SK-N-MC (cell line): Measurements from ENCODE around the gene ARHGEF2.
A peak's percentile ranks its signal among the peaks of the same experiment; 100 is the strongest.
"Not testable (repeated sequence)": the region's sequence is repeated elsewhere in the genome, so short reads cannot be mapped to it uniquely, and the experiment has no call there.

Source experiments
- DNase-seq: peaks from one replicate; pipeline ENCODE4 v3.0.0-alpha.2; 2011; ENCODE audit warnings: low read depth, low spot score
- H3K27ac ChIP-seq: fragments of 200-600 bp; sonication (generic); 2 replicates; pipeline ENCODE4 v1.5.1; 2016; ENCODE audit warnings: mixed run types
- H3K36me3 ChIP-seq: fragments of 200-600 bp; sonication (generic); 2 replicates; pipeline ENCODE4 v1.6.1; 2017; ENCODE audit warnings: antibody characterized with exemption, low read length, mixed read lengths; ENCODE audit not compliant: insufficient read depth
- H3K4me3 ChIP-seq: fragments of 200-600 bp; sonication (generic); 2 replicates; pipeline ENCODE4 v1.5.1; 2016
- H3K9ac ChIP-seq: fragments of 200-600 bp; sonication (generic); 2 replicates; pipeline ENCODE4 v1.8.0; 2017; ENCODE audit warnings: mixed run types, mixed read lengths; ENCODE audit not compliant: insufficient read length
- H3K9me3 ChIP-seq: fragments of 200-600 bp; sonication (generic); 2 replicates; pipeline ENCODE4 v1.6.1; 2017; ENCODE audit warnings: low read depth, mild to moderate bottlenecking, antibody characterized with exemption, low read length, moderate library complexity, mixed read lengths
- EZH2 ChIP-seq: fragments of 200-600 bp; sonication (generic); IDR thresholded peaks from one replicate; pipeline ENCODE4 v1.6.1; 2017; ENCODE audit warnings: antibody characterized with exemption
- FOXP2 ChIP-seq: optimal IDR thresholded peaks from 2 replicates; pipeline ENCODE3; 2011; ENCODE audit warnings: mild to moderate bottlenecking, moderate library complexity; ENCODE audit not compliant: insufficient read depth; ENCODE audit errors: extremely low read length, control extremely low read depth
- POLR2AphosphoS5 ChIP-seq: IDR thresholded peaks from 2 replicates; pipeline ENCODE4 v1.6.1; 2012; ENCODE audit warnings: mild to moderate bottlenecking, low read depth, low read length, borderline replicate concordance

Gene ARHGEF2

DNA sequence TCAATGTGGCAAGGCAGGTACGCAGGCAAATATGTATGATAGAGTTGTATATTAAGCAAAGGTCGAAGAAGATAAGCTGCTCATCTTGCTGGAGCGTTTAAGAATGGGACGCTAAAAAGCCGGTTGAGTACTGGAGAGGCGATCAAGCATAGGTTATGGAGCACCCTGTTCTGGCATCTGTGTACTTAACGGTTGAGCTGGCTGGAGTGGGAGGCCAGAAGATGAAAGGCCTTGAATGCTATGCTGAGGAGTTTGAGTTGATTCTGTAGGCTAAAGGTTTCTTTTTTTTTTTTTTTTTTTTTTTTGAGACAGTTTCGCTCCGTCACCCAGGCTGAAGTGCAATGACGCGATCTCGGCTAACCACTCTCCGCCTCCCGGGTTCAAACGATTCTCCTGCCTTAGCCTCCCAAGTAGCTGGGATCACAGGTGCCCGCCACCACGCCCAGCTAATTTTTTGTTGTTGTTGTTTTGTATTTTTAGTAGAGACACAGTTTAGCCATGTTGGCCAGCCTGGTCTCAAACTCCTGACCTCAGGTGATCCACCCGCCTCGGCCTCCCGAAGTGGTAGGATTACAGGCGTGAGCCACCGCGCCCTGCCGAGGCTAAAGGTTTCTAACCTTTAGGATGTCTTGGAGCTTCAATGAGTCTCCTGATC, 43.3 kb downstream of the ARHGEF2 start:
- no peaks in the 10 kb centered on the region for H3K9me3 ChIP-seq
- H3K4me3 ChIP-seq = peak overlapping the region; percentile 82
- TF ChIP-seq EZH2 (no peak), FOXP2 (no peak), POLR2AphosphoS5 (no peak)
- H3K27ac ChIP-seq = peak overlapping the region; percentile 97
- H3K36me3 ChIP-seq = peaks cover 37% of the 10 kb centered on the region
- peak overlapping the region; percentile 93 for H3K9ac ChIP-seq
- no peak for DNase-seq

DNA sequence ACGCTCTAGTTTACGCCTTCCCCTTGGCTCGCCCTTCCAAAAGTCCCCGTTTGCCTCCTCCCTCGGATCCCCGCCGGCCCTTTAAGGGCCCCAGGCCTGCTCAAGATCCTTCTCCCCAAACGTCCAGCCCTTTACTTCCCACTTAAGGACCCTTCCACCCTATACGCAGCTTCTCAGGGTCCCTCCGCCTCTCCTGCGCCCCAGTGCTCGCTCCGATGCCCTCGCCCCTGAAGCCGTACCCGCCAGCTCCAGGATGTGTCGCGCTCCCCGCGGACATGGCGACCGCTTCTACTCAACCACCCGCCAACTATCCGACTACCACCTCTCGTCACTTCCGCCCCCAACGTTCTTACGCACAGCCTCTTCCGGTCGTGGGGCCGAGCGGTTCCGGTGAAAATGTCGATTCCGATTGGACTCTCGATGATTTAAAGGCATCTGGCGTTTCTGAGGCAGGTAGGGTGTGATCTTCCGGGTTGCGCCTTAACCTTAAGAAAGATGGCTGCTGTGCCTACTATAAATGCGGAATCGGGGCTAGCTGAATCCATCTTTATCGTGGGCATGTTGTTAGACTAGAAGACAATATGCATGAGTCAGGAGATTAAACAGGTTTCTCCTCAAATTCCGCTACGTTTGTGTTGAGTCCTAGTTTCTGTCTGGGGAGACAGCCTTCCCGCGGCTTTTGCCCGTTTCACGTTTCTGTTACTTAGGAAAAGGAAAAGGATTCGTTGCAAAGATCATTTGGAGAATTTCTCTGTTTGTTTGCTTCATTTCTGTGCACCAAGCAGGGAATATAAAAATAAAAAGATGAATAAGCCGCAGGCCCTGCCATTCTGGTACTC, 44.0 kb downstream of the ARHGEF2 start, which contains the start of gene KHDC4:
TSS of gene KHDC4 (minus strand) at position 317 of the 839 bp plus-strand sequence. CDS start at position 277, 40 bp downstream.
- DNase-seq = peak; percentile 98
- Histone ChIP-seq H3K36me3 (peaks cover 43% of the 10 kb centered on the region), H3K4me3 (peak within 1 kb of the TSS; percentile 82), H3K9ac (peak within 1 kb of the TSS; percentile 93), H3K27ac (peak within 1 kb of the TSS; percentile 97), H3K9me3 (no peaks in the 10 kb centered on the region)
- TF ChIP-seq EZH2 = no peak
- TF ChIP-seq POLR2AphosphoS5 = peak; percentile 99
- TF ChIP-seq FOXP2 = peak; percentile 24

DNA sequence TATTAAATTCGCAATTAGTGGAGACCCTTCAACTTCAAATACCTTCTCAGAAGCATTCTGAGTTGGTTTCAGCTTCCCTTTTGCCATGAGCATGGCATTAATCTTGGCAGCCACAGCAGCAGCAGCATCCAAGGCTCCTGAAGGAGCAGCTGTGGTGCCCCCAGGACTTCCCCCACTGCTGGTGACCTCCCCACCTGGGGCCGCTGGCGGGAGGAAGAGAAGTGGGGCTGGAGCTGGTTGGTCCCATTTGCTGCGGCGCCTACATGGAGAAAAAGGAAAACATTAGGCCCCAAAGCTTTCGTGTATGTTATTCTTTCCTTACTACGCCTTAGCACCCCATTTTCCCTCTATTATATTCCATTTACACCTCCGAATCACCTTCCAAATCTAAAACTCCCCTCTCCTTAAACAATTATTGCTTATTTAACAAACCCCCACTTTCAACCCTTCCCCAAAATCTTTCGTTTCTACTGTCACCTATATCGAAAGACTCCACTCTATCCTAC, 44.7 kb downstream of the ARHGEF2 start:
- no peak for TF ChIP-seq FOXP2
- no peak for TF ChIP-seq EZH2
- TF ChIP-seq POLR2AphosphoS5 = no peak
- Histone ChIP-seq H3K27ac (peak overlapping the region; percentile 97), H3K9ac (peak overlapping the region; percentile 93), H3K4me3 (peak overlapping the region; percentile 82), H3K36me3 (peaks cover 50% of the 10 kb centered on the region), H3K9me3 (no peaks in the 10 kb centered on the region)
- DNase-seq = no peak

DNA sequence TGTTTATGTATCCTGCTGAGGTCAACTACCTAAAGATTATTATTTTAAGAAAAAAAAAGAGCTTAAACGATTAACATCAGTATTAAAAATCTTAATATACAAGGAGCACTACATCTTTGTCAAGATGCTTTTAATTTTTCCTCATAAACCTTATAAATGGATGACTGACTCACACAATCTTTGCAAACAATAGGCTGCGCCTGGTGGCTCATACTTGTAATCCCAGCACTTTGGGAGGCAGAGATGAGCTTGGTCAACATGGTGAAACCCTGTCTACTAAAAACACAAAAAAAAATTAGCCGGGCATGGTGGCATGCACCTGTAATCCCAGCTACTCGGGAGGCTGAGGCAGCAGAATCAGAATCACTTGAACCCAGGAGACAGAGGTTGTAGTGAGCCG, 45.9 kb downstream of the ARHGEF2 start:
- Histone ChIP-seq H3K36me3 (peaks cover 62% of the 10 kb centered on the region), H3K4me3 (peak overlapping the region; percentile 82), H3K27ac (no peak overlapping the region), H3K9me3 (no peaks in the 10 kb centered on the region), H3K9ac (peak overlapping the region; percentile 93)
- no peak for DNase-seq
- TF ChIP-seq POLR2AphosphoS5 (no peak), FOXP2 (no peak), EZH2 (no peak)

DNA sequence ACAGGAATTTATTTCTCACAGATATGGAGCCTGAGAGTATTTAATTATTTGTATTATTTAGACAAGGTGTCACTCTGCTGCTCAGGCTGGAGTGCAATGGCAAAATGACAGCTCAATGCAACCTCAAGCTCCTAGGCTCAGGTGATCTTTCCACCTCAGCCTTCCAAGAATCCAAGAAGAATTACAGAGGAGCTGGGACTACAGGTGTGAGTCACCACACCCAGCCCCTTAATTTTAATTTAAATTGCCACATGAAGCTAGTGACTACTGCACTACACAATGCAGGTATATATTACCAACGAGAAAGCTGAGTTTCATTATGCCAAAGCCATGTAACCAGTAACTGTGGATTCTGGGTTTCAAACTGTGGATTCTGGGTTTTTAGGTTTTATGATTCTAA, 46.3 kb downstream of the ARHGEF2 start:
- DNase-seq = no peak
- H3K27ac ChIP-seq = no peak overlapping the region
- TF ChIP-seq POLR2AphosphoS5 (no peak), EZH2 (no peak)
- H3K9me3 ChIP-seq = no peaks in the 10 kb centered on the region
- H3K4me3 ChIP-seq = peak overlapping the region; percentile 82
- peak overlapping the region; percentile 93 for H3K9ac ChIP-seq
- H3K36me3 ChIP-seq = peaks cover 66% of the 10 kb centered on the region

DNA sequence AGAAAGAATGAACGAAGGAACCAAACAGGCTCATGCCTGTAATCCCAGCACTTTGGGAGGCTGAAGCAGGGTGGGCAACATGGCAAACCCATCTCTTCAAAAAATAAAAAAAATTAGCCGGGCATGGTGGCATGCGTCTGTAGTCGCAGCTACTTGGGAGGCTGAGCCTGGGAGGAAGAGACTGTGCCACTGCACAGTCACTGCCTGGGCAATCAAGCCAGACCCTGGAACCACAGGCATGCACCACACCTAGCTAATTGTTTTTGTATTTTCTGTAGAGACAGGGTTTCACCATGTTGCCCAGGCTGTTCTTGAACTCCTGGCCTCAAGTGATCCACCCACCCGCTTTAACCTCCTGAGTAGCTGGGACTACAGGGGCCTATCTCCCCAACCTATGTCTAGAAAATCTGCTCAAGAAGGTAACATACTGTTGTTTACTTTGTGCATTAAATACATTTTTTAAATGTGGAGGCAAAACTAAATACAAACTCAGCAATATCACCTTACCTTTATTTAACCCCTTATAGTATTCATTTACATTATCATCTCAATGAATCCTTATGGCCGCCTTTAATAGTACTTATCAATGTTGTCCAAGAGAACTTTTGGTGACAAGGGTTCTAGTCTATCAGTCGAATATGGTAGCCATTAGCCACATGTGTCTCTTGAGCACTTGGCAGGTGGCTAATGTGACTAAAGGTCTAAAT, 46.9 kb downstream of the ARHGEF2 start:
- peak overlapping the region; percentile 82 for H3K4me3 ChIP-seq
- no peaks in the 10 kb centered on the region for H3K9me3 ChIP-seq
- H3K9ac ChIP-seq = peak overlapping the region; percentile 93
- DNase-seq = no peak
- peaks cover 72% of the 10 kb centered on the region for H3K36me3 ChIP-seq
- TF ChIP-seq FOXP2 (no peak), POLR2AphosphoS5 (no peak), EZH2 (no peak)
- H3K27ac ChIP-seq = no peak overlapping the region

DNA sequence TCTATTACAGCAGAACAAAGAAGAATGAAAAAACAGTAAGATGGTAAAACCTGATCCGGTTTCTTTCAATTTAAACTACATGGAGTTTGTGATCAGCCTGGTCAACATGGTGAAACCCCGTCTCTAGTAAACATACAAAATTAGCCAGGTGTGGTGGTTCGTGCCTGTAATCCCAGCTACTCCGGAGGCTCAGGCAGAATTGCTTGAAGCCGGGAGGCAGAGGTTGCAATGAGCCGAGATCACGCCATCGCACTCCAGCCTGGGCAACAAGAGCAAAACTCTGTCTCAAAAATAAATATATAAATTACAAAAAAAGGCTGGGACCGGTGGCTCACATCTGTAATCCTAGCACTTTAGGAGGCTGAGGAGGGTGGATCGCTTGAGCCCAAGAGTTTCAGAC, 47.6 kb downstream of the ARHGEF2 start:
- H3K27ac ChIP-seq, DNase-seq, H3K9ac ChIP-seq, H3K9me3 ChIP-seq: not testable (repeated sequence)
- H3K36me3 ChIP-seq = peaks cover 79% of the 10 kb centered on the region
- H3K4me3 ChIP-seq = peak overlapping the region; percentile 21; the same call in 1 of the 2 replicates

DNA sequence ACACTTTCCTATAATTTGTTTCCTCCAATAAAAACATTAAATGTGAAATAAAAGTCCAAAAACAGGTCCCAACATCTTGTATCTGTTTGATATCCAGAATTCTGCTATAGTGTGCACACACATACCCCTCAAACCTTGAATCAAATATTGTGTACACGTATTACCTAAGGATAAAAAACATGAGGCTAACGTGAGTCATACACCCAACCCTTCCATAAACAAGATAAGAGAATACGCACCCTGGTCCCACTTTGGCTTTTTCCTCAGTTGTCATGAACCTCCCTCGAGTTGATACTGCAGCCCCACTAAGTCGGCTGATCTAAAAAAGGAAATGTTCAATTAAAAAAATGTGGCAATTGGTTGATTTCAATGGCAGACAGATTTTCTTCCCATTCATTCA, 49.3 kb downstream of the ARHGEF2 start:
- no peak for DNase-seq
- no peak overlapping the region for H3K4me3 ChIP-seq
- no peaks in the 10 kb centered on the region for H3K9me3 ChIP-seq
- H3K27ac ChIP-seq = no peak overlapping the region
- no peak for TF ChIP-seq POLR2AphosphoS5
- no peak for TF ChIP-seq EZH2
- no peak for TF ChIP-seq FOXP2
- no peak overlapping the region for H3K9ac ChIP-seq
- peaks cover 95% of the 10 kb centered on the region for H3K36me3 ChIP-seq
